BE2C (cell line): ENCODE measurements around the gene ASCC1.

ENCODE experiments used
- DNase-seq: peaks from one replicate; pipeline ENCODE4 v3.0.0-alpha.2; 2020
- H3K27me3 ChIP-seq: fragments of 250-450 bp; sonication (Bioruptor Pico); 2 replicates; pipeline ENCODE4 v1.5.1; 2020; ENCODE audit warnings: mild to moderate bottlenecking
- H3K36me3 ChIP-seq: fragments of 250-450 bp; sonication (Bioruptor Pico); 2 replicates; pipeline ENCODE4 v1.5.1; 2020; ENCODE audit warnings: mild to moderate bottlenecking
- H3K4me1 ChIP-seq: fragments of 250-450 bp; sonication (Bioruptor Pico); 2 replicates; pipeline ENCODE4 v1.5.1; 2020
- H3K4me3 ChIP-seq: 2 replicates; pipeline ENCODE4 v1.5.1; 2011; ENCODE audit warnings: low read depth, low read length
- H3K9me3 ChIP-seq: fragments of 250-450 bp; sonication (Bioruptor Pico); 2 replicates; pipeline ENCODE4 v1.5.1; 2020
- CTCF ChIP-seq: IDR thresholded peaks from 2 replicates; pipeline ENCODE4 v1.5.1; 2012; ENCODE audit warnings: mild to moderate bottlenecking, low read depth, low read length

The ASCC1 gene

GRCh38 chr10:72241691-72242252 lies 25.7 kb upstream of the ASCC1 start:
- Histone ChIP-seq H3K27me3 (no peaks in the 10 kb centered on the region), H3K4me1 (peaks cover 15% of the 10 kb centered on the region), H3K9me3 (no peaks in the 10 kb centered on the region), H3K36me3 (no peaks in the 10 kb centered on the region), H3K4me3 (no peak overlapping the region)
- no peak for DNase-seq
- no peak for TF ChIP-seq CTCF

- no peak overlapping the region for H3K4me3 ChIP-seq
- TF ChIP-seq CTCF, result no peak
These were observed 24.3 kb upstream of the ASCC1 start for GRCh38 chr10:72240371-72240770.

GRCh38 chr10:72239409-72239808 lies 23.3 kb upstream of the ASCC1 start:
- no peak for TF ChIP-seq CTCF
- no peaks in the 10 kb centered on the region for H3K9me3 ChIP-seq
- H3K4me3 ChIP-seq, result no peak overlapping the region
- DNase-seq, result no peak
- peaks cover 6% of the 10 kb centered on the region for H3K36me3 ChIP-seq
- no peaks in the 10 kb centered on the region for H3K27me3 ChIP-seq
- peaks cover 9% of the 10 kb centered on the region for H3K4me1 ChIP-seq

More at GRCh38 chr10:72240371-72240770, 24.3 kb upstream of the ASCC1 start:
- peaks cover 15% of the 10 kb centered on the region for H3K4me1 ChIP-seq
- H3K27me3 ChIP-seq, result no peaks in the 10 kb centered on the region
- H3K9me3 ChIP-seq, result no peaks in the 10 kb centered on the region
- H3K36me3 ChIP-seq, result peaks cover 2% of the 10 kb centered on the region; the same call in 1 of the 2 replicates
- DNase-seq, result no peak

GRCh38 chr10:72238392-72239175 lies 22.5 kb upstream of the ASCC1 start:
- H3K36me3 ChIP-seq, result peaks cover 14% of the 10 kb centered on the region
- no peak for DNase-seq
- no peaks in the 10 kb centered on the region for H3K27me3 ChIP-seq
- peaks cover 2% of the 10 kb centered on the region; the same call in 1 of the 2 replicates for H3K4me1 ChIP-seq
- H3K4me3 ChIP-seq, result no peak overlapping the region
- no peaks in the 10 kb centered on the region for H3K9me3 ChIP-seq
- no peak for TF ChIP-seq CTCF

- Histone ChIP-seq H3K27me3 (no peaks in the 10 kb centered on the region), H3K9me3 (no peaks in the 10 kb centered on the region), H3K4me1 (peaks cover 5% of the 10 kb centered on the region; the same call in 1 of the 2 replicates), H3K36me3 (peaks cover 29% of the 10 kb centered on the region), H3K4me3 (no peak overlapping the region)
- no peak for TF ChIP-seq CTCF
- DNase-seq, result no peak
These were observed 19.6 kb upstream of the ASCC1 start for GRCh38 chr10:72235544-72236279.
